ENCODE data around the gene PPM1H.

Gene PPM1H

DNA sequence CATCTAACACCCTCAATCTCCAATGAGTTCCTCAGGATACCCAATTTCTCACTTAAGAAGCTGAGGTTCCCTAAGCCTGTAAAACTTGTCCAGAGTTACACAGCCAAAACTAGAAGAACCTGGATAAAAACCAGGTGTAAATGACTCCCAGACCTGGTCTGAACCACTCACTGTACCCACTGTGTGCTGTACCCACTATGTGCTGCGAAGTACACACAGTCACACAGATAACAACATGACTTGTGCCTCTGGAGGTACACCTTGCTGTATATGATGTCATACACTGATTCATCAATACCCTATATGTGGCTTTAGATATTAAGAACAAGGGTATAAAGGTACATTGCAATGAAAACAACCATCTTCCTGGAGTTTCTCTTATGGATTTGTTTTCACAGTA, 66.1 kb downstream of the PPM1H start:
- ChIA-PET POLR2A (no interaction called here), CTCF (interaction anchor here (0.6 kb wide), 1 partner anchor 53 kb away, joined by 3 read pairs; no protein-coding TSS in a partner anchor)
- Histone ChIP-seq H3K4me3 (ENCODE audit: low read depth, low read length) (no peak overlapping the region), H3K4me1 (ENCODE audit: control insufficient read depth, insufficient read depth, low read length) (no peaks in the 10 kb centered on the region), H3K9me3 (ENCODE audit: control insufficient read depth, insufficient read depth, low read depth, low read length) (no peaks in the 10 kb centered on the region), H3K36me3 (ENCODE audit: control insufficient read depth in 2 of 2, insufficient read depth in 1 of 2, low read length in 2 of 2) (no peaks in the 10 kb centered on the region), H3K27ac (ENCODE audit: extremely low read depth, low read depth, low read length) (no peak overlapping the region)
- TF ChIP-seq YY2 (tag by site-specific recombination; IDR thresholded peaks at IDR 0.05) = no peak
- TF ChIP-seq ZNF596 (tag by site-specific recombination; IDR thresholded peaks at IDR 0.05) = no peak
- TF ChIP-seq ZNF654 (tag by site-specific recombination; IDR thresholded peaks at IDR 0.05; ENCODE audit: low read depth) = no peak
- no peak for TF ChIP-seq ZNF2 (tag by site-specific recombination; IDR thresholded peaks at IDR 0.05)
- no peak for TF ChIP-seq ZXDB (tag by site-specific recombination; IDR thresholded peaks at IDR 0.05)
- TF ChIP-seq, protein P1, sequence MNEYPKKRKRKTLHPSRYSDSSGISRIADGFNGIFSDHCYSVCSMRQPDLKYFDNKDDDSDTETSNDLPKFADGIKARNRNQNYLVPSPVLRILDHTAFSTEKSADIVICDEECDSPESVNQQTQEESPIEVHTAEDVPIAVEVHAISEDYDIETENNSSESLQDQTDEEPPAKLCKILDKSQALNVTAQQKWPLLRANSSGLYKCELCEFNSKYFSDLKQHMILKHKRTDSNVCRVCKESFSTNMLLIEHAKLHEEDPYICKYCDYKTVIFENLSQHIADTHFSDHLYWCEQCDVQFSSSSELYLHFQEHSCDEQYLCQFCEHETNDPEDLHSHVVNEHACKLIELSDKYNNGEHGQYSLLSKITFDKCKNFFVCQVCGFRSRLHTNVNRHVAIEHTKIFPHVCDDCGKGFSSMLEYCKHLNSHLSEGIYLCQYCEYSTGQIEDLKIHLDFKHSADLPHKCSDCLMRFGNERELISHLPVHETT (tag by site-specific recombination; IDR thresholded peaks at IDR 0.05) = no peak
- TF ChIP-seq, protein P2, sequence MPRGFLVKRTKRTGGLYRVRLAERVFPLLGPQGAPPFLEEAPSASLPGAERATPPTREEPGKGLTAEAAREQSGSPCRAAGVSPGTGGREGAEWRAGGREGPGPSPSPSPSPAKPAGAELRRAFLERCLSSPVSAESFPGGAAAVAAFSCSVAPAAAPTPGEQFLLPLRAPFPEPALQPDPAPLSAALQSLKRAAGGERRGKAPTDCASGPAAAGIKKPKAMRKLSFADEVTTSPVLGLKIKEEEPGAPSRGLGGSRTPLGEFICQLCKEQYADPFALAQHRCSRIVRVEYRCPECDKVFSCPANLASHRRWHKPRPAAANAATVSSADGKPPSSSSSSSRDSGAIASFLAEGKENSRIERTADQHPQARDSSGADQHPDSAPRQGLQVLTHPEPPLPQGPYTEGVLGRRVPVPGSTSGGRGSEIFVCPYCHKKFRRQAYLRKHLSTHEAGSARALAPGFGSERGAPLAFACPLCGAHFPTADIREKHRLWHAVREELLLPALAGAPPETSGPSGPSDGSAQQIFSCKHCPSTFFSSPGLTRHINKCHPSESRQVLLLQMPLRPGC (tag by site-specific recombination; IDR thresholded peaks at IDR 0.05) = no peak
- no peak for TF ChIP-seq ZNF510 (tag by site-specific recombination; IDR thresholded peaks at IDR 0.05; ENCODE audit: insufficient replicate concordance)
- no peak for TF ChIP-seq ZNF146 (tag by site-specific recombination; IDR thresholded peaks at IDR 0.05)
- TF ChIP-seq ZNF341 (tag by site-specific recombination; IDR thresholded peaks at IDR 0.05; ENCODE audit: low read depth) = no peak
- no peak for TF ChIP-seq GFI1B (tag by site-specific recombination; IDR thresholded peaks at IDR 0.05)

DNA sequence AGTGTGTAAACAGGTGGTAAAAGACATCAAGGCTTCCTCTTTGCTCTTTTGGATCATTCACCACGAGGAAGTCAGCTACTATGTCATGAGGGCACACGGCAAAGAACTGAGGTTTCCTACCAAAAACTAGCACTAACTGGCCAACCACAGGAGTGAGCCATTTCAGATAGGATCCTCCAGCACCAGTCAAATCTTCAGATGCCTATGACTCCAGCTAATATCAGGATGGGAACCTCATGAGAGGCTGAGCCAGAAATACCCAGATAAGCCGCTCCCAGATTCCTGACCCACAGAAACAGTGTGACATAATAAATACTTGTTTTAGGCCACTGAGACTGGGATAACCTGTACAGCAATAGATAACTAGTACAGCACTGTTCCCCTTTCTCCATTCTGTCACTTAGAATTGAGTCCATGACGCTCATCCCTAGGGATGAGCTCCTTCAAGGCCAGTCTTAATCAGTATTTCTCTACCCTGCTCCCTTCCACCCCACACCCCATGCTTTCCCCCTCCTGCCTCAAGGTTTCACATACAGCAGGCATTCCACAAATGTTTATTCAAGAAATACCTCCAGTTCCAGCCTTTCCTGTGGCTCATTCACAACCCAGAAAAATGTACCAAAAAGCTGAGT, 68.4 kb downstream of the PPM1H start:
- no peak overlapping the region for H3K4me3 ChIP-seq (ENCODE audit: low read depth, low read length)
- no peaks in the 10 kb centered on the region for H3K36me3 ChIP-seq (ENCODE audit: control insufficient read depth in 2 of 2, insufficient read depth in 1 of 2, low read length in 2 of 2)
- CTCF ChIA-PET = interaction anchor here (0.6 kb wide), 1 partner anchor 22 kb away, joined by 4 read pairs; no protein-coding TSS in a partner anchor
- POLR2A ChIA-PET = interaction anchor here (1.6 kb wide), 1 partner anchor 68 kb away, joined by 5 read pairs; the partner anchor contains the start of gene PPM1H
- H3K9me3 ChIP-seq (ENCODE audit: control insufficient read depth, insufficient read depth, low read depth, low read length) = no peaks in the 10 kb centered on the region
- H3K4me1 ChIP-seq (ENCODE audit: control insufficient read depth, insufficient read depth, low read length) = no peaks in the 10 kb centered on the region; the same call in 1 of the 2 replicates
- no peak overlapping the region for H3K27ac ChIP-seq (ENCODE audit: extremely low read depth, low read depth, low read length)
- TF ChIP-seq, protein P3, sequence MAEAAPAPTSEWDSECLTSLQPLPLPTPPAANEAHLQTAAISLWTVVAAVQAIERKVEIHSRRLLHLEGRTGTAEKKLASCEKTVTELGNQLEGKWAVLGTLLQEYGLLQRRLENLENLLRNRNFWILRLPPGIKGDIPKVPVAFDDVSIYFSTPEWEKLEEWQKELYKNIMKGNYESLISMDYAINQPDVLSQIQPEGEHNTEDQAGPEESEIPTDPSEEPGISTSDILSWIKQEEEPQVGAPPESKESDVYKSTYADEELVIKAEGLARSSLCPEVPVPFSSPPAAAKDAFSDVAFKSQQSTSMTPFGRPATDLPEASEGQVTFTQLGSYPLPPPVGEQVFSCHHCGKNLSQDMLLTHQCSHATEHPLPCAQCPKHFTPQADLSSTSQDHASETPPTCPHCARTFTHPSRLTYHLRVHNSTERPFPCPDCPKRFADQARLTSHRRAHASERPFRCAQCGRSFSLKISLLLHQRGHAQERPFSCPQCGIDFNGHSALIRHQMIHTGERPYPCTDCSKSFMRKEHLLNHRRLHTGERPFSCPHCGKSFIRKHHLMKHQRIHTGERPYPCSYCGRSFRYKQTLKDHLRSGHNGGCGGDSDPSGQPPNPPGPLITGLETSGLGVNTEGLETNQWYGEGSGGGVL (tag by site-specific recombination; IDR thresholded peaks at IDR 0.05) = peak; percentile 55
- TF ChIP-seq TCF7L2 (IDR thresholded peaks at IDR 0.05; ENCODE audit: borderline replicate concordance, low read depth, low read length) (no peak), ZNF10 (tag by site-specific recombination; IDR thresholded peaks at IDR 0.05) (no peak), ZNF629 (tag by site-specific recombination; IDR thresholded peaks at IDR 0.05) (no peak), SCRT2 (tag by site-specific recombination; IDR thresholded peaks at IDR 0.05) (no peak), ZNF366 (tag by site-specific recombination; conservative IDR thresholded peaks at IDR 0.05) (no peak), ZBTB17 (tag by site-specific recombination; IDR thresholded peaks at IDR 0.05) (no peak)
